ENCODE results near the gene RICTOR.

The RICTOR gene

DNA sequence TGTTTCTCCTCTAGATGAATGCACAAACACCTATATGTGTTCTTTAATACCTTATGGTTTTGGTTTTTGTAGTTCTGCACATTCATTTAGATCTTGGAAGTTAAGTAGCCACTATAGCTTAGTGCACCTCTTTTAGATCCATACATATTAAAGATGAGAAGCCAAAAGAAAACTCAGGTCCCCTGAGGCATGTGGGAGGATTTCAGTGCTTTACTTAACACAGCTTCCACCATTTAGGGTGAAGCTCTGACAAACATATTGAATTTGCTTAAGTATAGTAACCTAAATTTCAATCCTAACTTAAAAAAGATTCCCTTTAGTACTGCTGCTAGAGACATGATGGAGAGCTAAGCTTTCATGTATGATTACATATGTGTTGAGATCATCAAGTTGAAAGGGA is 25.6 kb upstream of the RICTOR start:
- Histone ChIP-seq H3K27me3 (ENCODE audit: control insufficient read depth in 5 of 5, insufficient read depth in 4 of 5, low read length in 5 of 5) (no peaks in the 10 kb centered on the region), H3K27ac (ENCODE audit: low read depth, low read length) (no peak overlapping the region), H3K4me1 (ENCODE audit: control insufficient read depth in 5 of 5, insufficient read depth in 5 of 5, low read length in 5 of 5) (no peaks in the 10 kb centered on the region), H3K36me3 (ENCODE audit: control insufficient read depth in 5 of 5, insufficient read depth in 5 of 5, low read length in 5 of 5) (no peaks in the 10 kb centered on the region), H3K4me3 (ENCODE audit: low read depth in 1 of 5, low read length in 5 of 5) (no peak overlapping the region), H3K9ac (ENCODE audit: low read length in 5 of 5) (no peak overlapping the region), H3K9me3 (ENCODE audit: control insufficient read depth in 5 of 5, low read length in 5 of 5) (no peaks in the 10 kb centered on the region)

DNA sequence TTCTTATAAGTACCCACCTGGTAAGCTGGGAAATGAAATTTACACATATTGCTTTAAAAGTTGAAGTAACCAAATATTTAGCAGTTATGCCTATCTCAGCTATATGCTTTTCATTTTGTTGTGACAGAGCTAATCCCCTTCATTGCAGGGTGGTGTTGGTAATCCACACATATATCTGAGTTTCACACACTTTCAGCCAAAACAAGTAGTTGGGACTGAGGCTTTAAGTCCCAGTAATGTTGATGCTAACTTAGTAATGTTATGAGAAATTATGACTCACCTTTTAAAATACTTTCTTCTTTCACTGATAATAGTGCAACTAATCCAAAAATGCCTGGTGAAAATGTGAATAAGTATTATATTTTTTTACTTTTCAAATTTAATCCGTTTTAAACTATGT is 19.2 kb upstream of the RICTOR start:
- peaks cover 0 to 3% (median 0%) of the 10 kb centered on the region in 5 donors for H3K27me3 ChIP-seq (ENCODE audit: control insufficient read depth in 5 of 5, insufficient read depth in 4 of 5, low read length in 5 of 5)
- no peaks in the 10 kb centered on the region for H3K36me3 ChIP-seq (ENCODE audit: control insufficient read depth in 5 of 5, insufficient read depth in 5 of 5, low read length in 5 of 5)
- H3K4me3 ChIP-seq (ENCODE audit: low read depth in 1 of 5, low read length in 5 of 5) = no peak overlapping the region
- no peaks in the 10 kb centered on the region for H3K4me1 ChIP-seq (ENCODE audit: control insufficient read depth in 5 of 5, insufficient read depth in 5 of 5, low read length in 5 of 5)
- no peak overlapping the region for H3K27ac ChIP-seq (ENCODE audit: low read depth, low read length)
- no peak overlapping the region for H3K9ac ChIP-seq (ENCODE audit: low read length in 5 of 5)
- peaks cover 0 to 10% (median 0%) of the 10 kb centered on the region in 5 donors for H3K9me3 ChIP-seq (ENCODE audit: control insufficient read depth in 5 of 5, low read length in 5 of 5)

DNA sequence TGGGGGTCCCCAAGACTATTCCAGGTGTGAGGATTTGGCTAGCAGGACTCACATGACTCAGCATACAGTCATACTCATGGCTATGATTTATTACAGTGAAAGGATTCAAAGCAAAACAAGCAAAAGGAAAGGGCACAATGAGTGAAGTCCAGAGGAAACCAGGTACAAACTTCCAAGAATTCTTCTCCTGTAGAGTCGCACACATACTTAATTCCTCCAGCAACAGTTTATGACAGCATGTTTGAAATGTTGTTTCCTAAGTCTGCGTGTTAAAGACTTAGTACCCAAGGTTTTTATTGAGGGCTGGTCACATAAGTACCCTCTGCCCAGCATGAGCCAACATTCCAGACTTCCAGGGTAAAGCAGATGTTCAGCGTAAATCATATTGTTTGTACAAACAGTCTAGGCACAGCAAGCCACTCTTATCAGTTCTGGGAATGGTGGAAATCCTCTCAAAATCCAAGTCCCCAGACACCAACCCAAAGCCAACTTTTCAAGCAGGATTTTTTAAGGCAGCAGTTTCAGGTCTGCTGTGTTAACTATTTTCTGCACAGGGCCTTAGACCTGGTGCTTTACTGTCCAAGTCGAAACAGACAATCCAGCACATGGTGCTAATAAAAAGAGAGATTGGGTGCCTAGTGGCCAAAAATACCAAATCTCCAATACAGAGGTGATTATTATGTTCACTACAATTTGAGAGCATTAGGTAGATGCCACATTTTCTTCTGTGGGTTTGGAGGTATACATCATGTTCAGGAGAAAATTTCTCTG is 18.6 kb upstream of the RICTOR start:
- H3K27me3 ChIP-seq (ENCODE audit: control insufficient read depth in 5 of 5, insufficient read depth in 4 of 5, low read length in 5 of 5) = peaks cover 0 to 3% (median 0%) of the 10 kb centered on the region in 5 donors
- H3K9me3 ChIP-seq (ENCODE audit: control insufficient read depth in 5 of 5, low read length in 5 of 5) = peaks cover 0 to 10% (median 0%) of the 10 kb centered on the region in 5 donors
- H3K4me1 ChIP-seq (ENCODE audit: control insufficient read depth in 5 of 5, insufficient read depth in 5 of 5, low read length in 5 of 5) = no peaks in the 10 kb centered on the region
- H3K36me3 ChIP-seq (ENCODE audit: control insufficient read depth in 5 of 5, insufficient read depth in 5 of 5, low read length in 5 of 5) = no peaks in the 10 kb centered on the region
- H3K4me3 ChIP-seq (ENCODE audit: low read depth in 1 of 5, low read length in 5 of 5) = no peak overlapping the region
- H3K27ac ChIP-seq (ENCODE audit: low read depth, low read length) = no peak overlapping the region
- no peak overlapping the region for H3K9ac ChIP-seq (ENCODE audit: low read length in 5 of 5)

DNA sequence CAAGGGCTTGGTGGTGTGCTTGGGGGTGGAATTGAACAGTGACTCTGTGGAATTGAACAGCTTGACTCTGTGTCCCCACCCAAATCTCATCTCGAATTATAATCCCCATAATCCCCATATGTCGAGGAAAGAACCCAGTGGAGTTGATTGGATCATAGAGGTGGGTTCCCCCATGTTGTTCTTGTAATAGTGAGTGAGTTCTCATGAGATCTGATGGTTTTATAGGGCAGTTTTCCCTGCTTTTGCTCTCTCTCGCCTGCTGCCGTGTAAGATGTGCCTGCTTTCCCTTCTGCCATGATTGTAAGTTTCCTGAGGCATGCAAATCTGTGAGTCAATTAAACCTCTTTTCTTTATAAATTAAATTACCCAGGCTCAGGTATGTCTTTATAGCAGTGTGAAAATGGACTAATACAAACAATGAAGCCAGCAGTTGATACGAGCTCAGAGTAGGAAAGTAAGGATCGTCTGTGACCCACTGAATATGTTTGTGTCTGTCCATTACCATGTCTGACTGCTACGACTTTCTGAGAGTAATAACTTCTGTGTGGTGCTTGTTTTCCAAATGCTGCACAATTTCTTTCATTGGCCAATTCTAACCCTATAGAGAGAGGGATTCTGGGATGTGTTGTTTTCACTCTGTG is 17.9 kb upstream of the RICTOR start:
- H3K27ac ChIP-seq (ENCODE audit: low read depth, low read length) = no peak overlapping the region
- H3K36me3 ChIP-seq (ENCODE audit: control insufficient read depth in 5 of 5, insufficient read depth in 5 of 5, low read length in 5 of 5) = no peaks in the 10 kb centered on the region
- peaks cover 0 to 10% (median 0%) of the 10 kb centered on the region in 5 donors for H3K9me3 ChIP-seq (ENCODE audit: control insufficient read depth in 5 of 5, low read length in 5 of 5)
- H3K9ac ChIP-seq (ENCODE audit: low read length in 5 of 5) = no peak overlapping the region
- H3K4me3 ChIP-seq (ENCODE audit: low read depth in 1 of 5, low read length in 5 of 5) = no peak overlapping the region
- peaks cover 0 to 3% (median 0%) of the 10 kb centered on the region in 5 donors for H3K27me3 ChIP-seq (ENCODE audit: control insufficient read depth in 5 of 5, insufficient read depth in 4 of 5, low read length in 5 of 5)
- H3K4me1 ChIP-seq (ENCODE audit: control insufficient read depth in 5 of 5, insufficient read depth in 5 of 5, low read length in 5 of 5) = no peaks in the 10 kb centered on the region

DNA sequence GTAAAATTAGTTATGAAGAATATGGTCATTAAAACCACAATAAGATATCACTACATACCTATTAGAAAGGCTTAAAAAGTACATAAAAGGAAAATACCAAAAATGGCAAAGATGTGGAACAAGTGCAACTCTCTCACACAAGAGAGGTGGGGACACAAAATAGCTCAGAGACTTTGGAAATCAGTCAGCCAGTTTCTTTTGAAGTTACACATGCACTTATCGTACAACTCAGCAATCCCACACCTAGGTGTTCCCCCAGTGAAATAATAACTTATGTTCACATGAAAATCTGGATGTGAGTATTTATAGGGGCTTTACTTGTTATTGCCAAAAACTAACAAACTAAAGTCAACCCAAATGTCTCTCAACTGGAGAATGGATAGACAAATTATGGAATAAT is 9.8 kb upstream of the RICTOR start:
- Histone ChIP-seq H3K27me3 (ENCODE audit: control insufficient read depth in 5 of 5, insufficient read depth in 4 of 5, low read length in 5 of 5) (peaks cover 0 to 3% (median 0%) of the 10 kb centered on the region in 5 donors), H3K36me3 (ENCODE audit: control insufficient read depth in 5 of 5, insufficient read depth in 5 of 5, low read length in 5 of 5) (no peaks in the 10 kb centered on the region), H3K9me3 (ENCODE audit: control insufficient read depth in 5 of 5, low read length in 5 of 5) (peaks cover 0 to 2% (median 0%) of the 10 kb centered on the region in 5 donors), H3K4me1 (ENCODE audit: control insufficient read depth in 5 of 5, insufficient read depth in 5 of 5, low read length in 5 of 5) (peaks cover 0 to 4% (median 0%) of the 10 kb centered on the region in 5 donors), H3K4me3 (ENCODE audit: low read depth in 1 of 5, low read length in 5 of 5) (no peak overlapping the region), H3K27ac (ENCODE audit: low read depth, low read length) (no peak overlapping the region), H3K9ac (ENCODE audit: low read length in 5 of 5) (no peak overlapping the region)

DNA sequence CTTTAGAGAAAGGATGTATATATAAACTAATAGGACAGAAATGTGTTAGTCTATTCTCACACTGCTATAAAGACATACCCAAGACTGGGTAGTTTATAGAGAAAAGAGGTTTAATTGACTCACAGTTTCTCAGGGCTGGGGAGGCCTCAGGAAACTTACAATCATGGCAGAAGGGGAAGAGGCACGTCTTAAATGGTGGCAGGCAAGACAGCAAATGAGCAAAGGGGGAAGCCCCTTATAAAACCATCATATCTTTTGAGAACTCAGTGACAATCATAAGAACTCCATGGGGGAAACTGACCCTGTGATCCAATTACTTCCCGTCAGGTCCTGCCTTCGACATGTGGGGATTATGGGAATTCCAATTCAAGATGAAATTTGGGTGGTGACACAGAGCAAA is 8.8 kb upstream of the RICTOR start:
- Histone ChIP-seq H3K27me3 (ENCODE audit: control insufficient read depth in 5 of 5, insufficient read depth in 4 of 5, low read length in 5 of 5) (peaks cover 0 to 3% (median 0%) of the 10 kb centered on the region in 5 donors), H3K4me1 (ENCODE audit: control insufficient read depth in 5 of 5, insufficient read depth in 5 of 5, low read length in 5 of 5) (peaks cover 0 to 4% (median 0%) of the 10 kb centered on the region in 5 donors), H3K27ac (ENCODE audit: low read depth, low read length) (no peak overlapping the region), H3K9ac (ENCODE audit: low read length in 5 of 5) (no peak overlapping the region), H3K9me3 (ENCODE audit: control insufficient read depth in 5 of 5, low read length in 5 of 5) (no peaks in the 10 kb centered on the region), H3K36me3 (ENCODE audit: control insufficient read depth in 5 of 5, insufficient read depth in 5 of 5, low read length in 5 of 5) (no peaks in the 10 kb centered on the region), H3K4me3 (ENCODE audit: low read depth in 1 of 5, low read length in 5 of 5) (no peak overlapping the region)

DNA sequence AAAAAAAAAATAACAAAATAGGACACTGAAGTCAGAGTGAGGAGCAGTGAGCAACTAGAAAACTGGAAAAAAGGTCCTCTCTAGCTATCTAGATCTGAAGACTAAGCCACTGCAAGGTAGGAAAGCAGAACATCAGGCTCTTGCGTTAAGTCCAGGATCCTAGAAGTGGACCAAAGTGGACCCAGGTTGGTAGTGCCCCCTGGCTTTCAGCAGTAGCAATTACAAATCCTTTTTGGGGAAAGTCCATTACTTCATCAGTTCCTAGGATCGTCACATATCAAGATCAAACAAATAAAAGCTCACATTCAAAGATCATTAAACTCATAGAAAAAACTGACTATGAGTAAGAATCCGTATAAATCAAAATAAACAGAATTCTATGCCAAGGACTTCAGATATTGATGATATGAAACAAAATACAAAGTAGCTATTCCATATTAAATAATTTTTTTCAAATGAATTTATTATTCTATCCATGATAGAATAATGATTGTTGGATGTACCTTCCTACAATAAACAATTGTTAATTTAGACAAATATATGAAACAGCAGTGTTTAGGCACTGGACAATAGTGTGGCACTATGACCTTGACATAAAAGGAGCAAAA is 6.5 kb upstream of the RICTOR start:
- Histone ChIP-seq H3K4me3 (ENCODE audit: low read depth in 1 of 5, low read length in 5 of 5) (no peak overlapping the region), H3K4me1 (ENCODE audit: control insufficient read depth in 5 of 5, insufficient read depth in 5 of 5, low read length in 5 of 5) (peaks cover 0 to 4% (median 0%) of the 10 kb centered on the region in 5 donors), H3K9ac (ENCODE audit: low read length in 5 of 5) (no peak overlapping the region), H3K36me3 (ENCODE audit: control insufficient read depth in 5 of 5, insufficient read depth in 5 of 5, low read length in 5 of 5) (no peaks in the 10 kb centered on the region), H3K9me3 (ENCODE audit: control insufficient read depth in 5 of 5, low read length in 5 of 5) (no peaks in the 10 kb centered on the region), H3K27ac (ENCODE audit: low read depth, low read length) (no peak overlapping the region), H3K27me3 (ENCODE audit: control insufficient read depth in 5 of 5, insufficient read depth in 4 of 5, low read length in 5 of 5) (no peaks in the 10 kb centered on the region)

DNA sequence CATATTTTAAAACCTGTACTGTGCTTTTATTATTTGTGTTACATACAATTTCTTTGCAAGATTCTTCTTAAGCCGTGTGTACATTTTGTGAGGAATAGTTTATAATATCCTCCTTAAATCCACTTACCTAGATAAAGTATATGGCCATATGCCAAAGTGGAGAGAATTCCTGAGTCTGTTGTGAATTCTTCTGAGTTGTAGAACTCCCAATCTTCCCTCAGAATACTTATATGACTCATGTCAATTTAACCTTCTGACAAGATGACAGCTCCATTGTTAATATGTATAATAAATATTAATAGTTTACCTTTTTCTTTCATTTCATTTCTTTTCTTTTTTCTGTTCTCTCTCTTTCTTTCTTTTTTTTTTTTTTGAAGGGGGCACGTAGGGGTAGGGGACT is 6.0 kb upstream of the RICTOR start:
- no peak overlapping the region for H3K27ac ChIP-seq (ENCODE audit: low read depth, low read length)
- H3K4me1 ChIP-seq (ENCODE audit: control insufficient read depth in 5 of 5, insufficient read depth in 5 of 5, low read length in 5 of 5) = peaks cover 0 to 8% (median 4%) of the 10 kb centered on the region in 5 donors
- no peak overlapping the region for H3K9ac ChIP-seq (ENCODE audit: low read length in 5 of 5)
- no peaks in the 10 kb centered on the region for H3K9me3 ChIP-seq (ENCODE audit: control insufficient read depth in 5 of 5, low read length in 5 of 5)
- no peak overlapping the region for H3K4me3 ChIP-seq (ENCODE audit: low read depth in 1 of 5, low read length in 5 of 5)
- H3K36me3 ChIP-seq (ENCODE audit: control insufficient read depth in 5 of 5, insufficient read depth in 5 of 5, low read length in 5 of 5) = no peaks in the 10 kb centered on the region
- H3K27me3 ChIP-seq (ENCODE audit: control insufficient read depth in 5 of 5, insufficient read depth in 4 of 5, low read length in 5 of 5) = no peaks in the 10 kb centered on the region

DNA sequence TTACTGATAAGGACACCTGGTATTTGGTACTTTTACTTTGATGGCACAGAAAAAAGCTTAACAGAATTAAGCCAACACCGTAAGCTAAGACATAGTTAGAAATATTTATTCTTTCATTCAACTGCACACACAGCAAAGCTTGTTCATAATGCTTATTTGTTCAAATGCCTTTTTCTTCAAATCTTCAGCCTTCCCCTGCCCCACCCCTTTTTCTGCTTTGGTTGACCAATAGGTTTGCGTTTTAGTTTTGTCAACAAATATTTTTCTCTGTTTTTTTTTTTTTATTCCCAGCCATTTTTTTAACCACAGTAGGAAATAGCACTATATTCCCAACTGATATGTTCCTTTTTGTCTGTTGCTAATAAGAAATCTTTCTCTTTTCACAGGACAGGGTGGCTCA is 4.9 kb upstream of the RICTOR start:
- no peak overlapping the region for H3K4me3 ChIP-seq (ENCODE audit: low read depth in 1 of 5, low read length in 5 of 5)
- no peak overlapping the region for H3K9ac ChIP-seq (ENCODE audit: low read length in 5 of 5)
- no peaks in the 10 kb centered on the region for H3K36me3 ChIP-seq (ENCODE audit: control insufficient read depth in 5 of 5, insufficient read depth in 5 of 5, low read length in 5 of 5)
- H3K27ac ChIP-seq (ENCODE audit: low read depth, low read length) = no peak overlapping the region
- peaks cover 0 to 14% (median 8%) of the 10 kb centered on the region in 5 donors for H3K4me1 ChIP-seq (ENCODE audit: control insufficient read depth in 5 of 5, insufficient read depth in 5 of 5, low read length in 5 of 5)
- H3K27me3 ChIP-seq (ENCODE audit: control insufficient read depth in 5 of 5, insufficient read depth in 4 of 5, low read length in 5 of 5) = no peaks in the 10 kb centered on the region
- H3K9me3 ChIP-seq (ENCODE audit: control insufficient read depth in 5 of 5, low read length in 5 of 5) = no peaks in the 10 kb centered on the region
